Measurements from ENCODE around the gene BACH2. TPM values are rescaled to one million over a fixed set of nuclear protein-coding genes. Genes with fewer than 3 reads are reported as not detected.

BACH2 gene
- total and polyA plus RNA-seq, 2 of the 8 experiments (the other 6 are each of a cell fraction or from before 2014, with no cell fraction given): 1.9 to 5.9 TPM

GRCh38 chr6:90214461-90214860 is 82.2 kb downstream of the BACH2 start:
- Histone ChIP-seq H3K36me3 (ENCODE audit: control insufficient read depth in 2 of 4, insufficient read depth in 4 of 4, low read length in 3 of 4) (no peaks in the 10 kb centered on the region), H3K23me2 (ENCODE audit: low read depth, low read length) (no peaks in the 10 kb centered on the region), H3K27ac (ENCODE audit: low read depth, low read length) (no peak overlapping the region), H2AK5ac (ENCODE audit: low read depth, low read length) (no peak overlapping the region), H3K4me2 (ENCODE audit: insufficient read depth in 1 of 2, low read depth in 2 of 2, low read length in 2 of 2) (no peak overlapping the region), H4K8ac (ENCODE audit: extremely low read depth, insufficient read depth, low read length) (no peak overlapping the region), H4K20me1 (replicated peaks in 1 of 2; ENCODE audit: control insufficient read depth in 1 of 2, insufficient read depth in 2 of 2, low read length in 2 of 2) (no peaks in the 10 kb centered on the region), H3K4me3 (ENCODE audit: extremely low read depth in 1 of 4, insufficient read depth in 2 of 4, low read depth in 3 of 4, low read length in 4 of 4) (no peak overlapping the region), H3K56ac (replicated peaks; ENCODE audit: insufficient read length, low read depth, low read length) (no peak overlapping the region), H3K23ac (ENCODE audit: insufficient read length) (no peak overlapping the region), H4K5ac (ENCODE audit: insufficient read length, low read depth, low read length) (no peak overlapping the region), H3K9ac (replicated peaks in 1 of 4; ENCODE audit: extremely low read depth in 1 of 4, low read depth in 3 of 4, low read length in 3 of 4) (no peak overlapping the region), H2BK15ac (ENCODE audit: low read length) (no peak overlapping the region), H2BK12ac (ENCODE audit: low read depth, low read length) (no peak overlapping the region), H2BK120ac (replicated peaks; ENCODE audit: low read depth, low read length) (no peak overlapping the region), H3K9me3 (ENCODE audit: insufficient read depth in 2 of 2, low read depth in 1 of 2, low read length in 1 of 2) (no peaks in the 10 kb centered on the region), H2BK5ac (ENCODE audit: low read depth, low read length) (no peak overlapping the region), H2BK20ac (ENCODE audit: low read length) (no peak overlapping the region), H3K27me3 (replicated peaks in 1 of 4; ENCODE audit: control insufficient read depth in 3 of 4, extremely low read depth in 1 of 4, insufficient read depth in 3 of 4, low read length in 3 of 4) (no peaks in the 10 kb centered on the region), H4K91ac (replicated peaks; ENCODE audit: insufficient read length, low read length) (no peak overlapping the region), H3K14ac (ENCODE audit: insufficient read length) (no peak overlapping the region), H3K4ac (replicated peaks; ENCODE audit: insufficient read length, low read depth, low read length) (no peak overlapping the region), H3K79me2 (ENCODE audit: control insufficient read depth in 1 of 2, insufficient read depth in 2 of 2, low read length in 2 of 2) (no peaks in the 10 kb centered on the region), H3K18ac (ENCODE audit: extremely low read depth, low read length) (no peak overlapping the region), H2AFZ (ENCODE audit: low read length) (no peak overlapping the region), H3K4me1 (replicated peaks in 1 of 4; ENCODE audit: control insufficient read depth in 3 of 4, insufficient read depth in 4 of 4, low read length in 3 of 4) (peaks cover 8 to 30% (median 20%) of the 10 kb centered on the region in 4 experiments), H3K79me1 (ENCODE audit: low read depth, low read length) (no peaks in the 10 kb centered on the region)
- WGBS, 2 experiments (ENCODE audit: extremely low coverage in 1 of 2, insufficient coverage in 1 of 2, insufficient read length in 1 of 2, insufficient replicate concordance in 2 of 2, low coverage in 1 of 2, low lambda C conversion rate in 2 of 2, missing lambda C conversion rate in 1 of 2): 82% methylated on average over 1 of the region's 2 CpGs; no CpG with 5 or more reads in 1 of the 2 experiments
- ChIA-PET CTCF (ENCODE audit: partially characterized antibody) (interaction anchor here (0.9 kb wide), 1 partner anchor 13 kb away, joined by 4 read pairs; no protein-coding TSS in a partner anchor), POLR2A (ENCODE audit: partially characterized antibody) (no interaction called here)
- FAIRE-seq (no peak), DNase-seq (ENCODE audit: low read depth in 1 of 2, low spot score in 2 of 2) (no peak)
- no peak for TF ChIP-seq KDM5A (IDR thresholded peaks at IDR 0.05; ENCODE audit: low read length)
- no peak for TF ChIP-seq CBX5 (IDR thresholded peaks at IDR 0.05; ENCODE audit: low read depth, low read length)
- no peak for TF ChIP-seq ATF3 (IDR thresholded peaks at IDR 0.05; ENCODE audit: insufficient read depth, low read depth, low read length)
- TF ChIP-seq MAFK (IDR thresholded peaks at IDR 0.05; ENCODE audit: low read depth, low read length): no peak
- no peak for TF ChIP-seq SP1 (IDR thresholded peaks at IDR 0.05; ENCODE audit: low read depth, low read length)
- no peak for TF ChIP-seq BACH1 (IDR thresholded peaks at IDR 0.05; ENCODE audit: low read length)
- no peak for TF ChIP-seq TBP (IDR thresholded peaks at IDR 0.05; ENCODE audit: low read depth, low read length)
- TF ChIP-seq MAX (IDR thresholded peaks at IDR 0.05): no peak
- TF ChIP-seq PHF8 (conservative IDR thresholded peaks at IDR 0.05; ENCODE audit: low read depth, low read length): no peak
